Small intestine (tissue), 7 donors: ENCODE results near the gene ENOX1. TPM values are rescaled to one million over a fixed set of nuclear protein-coding genes. Genes with fewer than 3 reads are reported as not detected.

Source experiments
- DNase-seq, 2 donors: peaks; one replicate each; pipeline versions ENCODE4 v3.0.0 to v3.0.0-alpha.2; 2013
- FAIRE-seq: peaks from 2 replicates; lab custom pipeline; 2012; peaks lifted over from hg19 to GRCh38; lab: Jason Lieb, UNC
- H3K27ac ChIP-seq, 3 donors: one replicate each; pipeline ENCODE4 v1.5.1; 2013; ENCODE audit warnings: low read length in 2 of 3, mild to moderate bottlenecking in 2 of 3, control low read depth in 1 of 3, inconsistent platforms in 1 of 3, low read depth in 1 of 3, moderate library complexity in 1 of 3
- H3K27me3 ChIP-seq, 3 donors: one replicate each; pipeline ENCODE4 v1.6.1; 2013; ENCODE audit warnings: low read length in 3 of 3, inconsistent platforms in 1 of 3; ENCODE audit not compliant: control insufficient read depth in 3 of 3, insufficient read depth in 3 of 3
- H3K36me3 ChIP-seq, 3 donors: one replicate each; pipeline ENCODE4 v1.6.1; 2013; ENCODE audit warnings: low read length in 3 of 3, inconsistent platforms in 1 of 3, low read depth in 1 of 3, mild to moderate bottlenecking in 1 of 3, moderate library complexity in 1 of 3; ENCODE audit not compliant: control insufficient read depth in 3 of 3, insufficient read depth in 2 of 3
- H3K4me1 ChIP-seq, 3 donors: one replicate each; pipeline ENCODE4 v1.6.1; 2013; ENCODE audit warnings: low read length in 2 of 3, inconsistent platforms in 1 of 3, low read depth in 1 of 3, mild to moderate bottlenecking in 1 of 3, moderate library complexity in 1 of 3; ENCODE audit not compliant: control insufficient read depth in 3 of 3, insufficient read depth in 2 of 3
- H3K4me3 ChIP-seq, 3 donors: one replicate each; pipeline ENCODE4 v1.5.1; 2013; ENCODE audit warnings: low read length in 3 of 3, control low read depth in 1 of 3, inconsistent platforms in 1 of 3, low read depth in 1 of 3, mild to moderate bottlenecking in 1 of 3, moderate library complexity in 1 of 3
- H3K9me3 ChIP-seq, 2 donors: one replicate each; pipeline ENCODE4 v1.6.1; 2013; ENCODE audit warnings: low read depth in 1 of 2, low read length in 1 of 2; ENCODE audit not compliant: control insufficient read depth in 2 of 2, insufficient read depth in 1 of 2
- WGBS, 3 donors: extraction: QIAGEN DNeasy Blood & Tissue Kit; methylation state at CpG; one replicate each; pipeline ENCODE4 v1.1.7; 2013; 5-methylcytosine and 5-hydroxymethylcytosine counted together
- polyA plus RNA-seq, 4 donors: library from polyadenylated mRNA; stranded (reverse) in 3 of 4; unstranded in 1 of 4; fragments of 200-250 nt in 3 of 4; fragments of 120-200 nt in 1 of 4; gene quantifications; one replicate each; pipeline versions ENCODE4 v1.2.1 to v1.2.3, GENCODE V29; 2013
- donor health status: healthy with polysubstance abuse.
- donor health status: control.
- donor health status: control.
- donor health status: Bipolar disorder and iron deficiency.
- donor health status: healthy.

Gene ENOX1
- polyA plus RNA-seq, 4 donors, result 0.27 to 0.87 (median 0.72) TPM; not detected in 1

DNA sequence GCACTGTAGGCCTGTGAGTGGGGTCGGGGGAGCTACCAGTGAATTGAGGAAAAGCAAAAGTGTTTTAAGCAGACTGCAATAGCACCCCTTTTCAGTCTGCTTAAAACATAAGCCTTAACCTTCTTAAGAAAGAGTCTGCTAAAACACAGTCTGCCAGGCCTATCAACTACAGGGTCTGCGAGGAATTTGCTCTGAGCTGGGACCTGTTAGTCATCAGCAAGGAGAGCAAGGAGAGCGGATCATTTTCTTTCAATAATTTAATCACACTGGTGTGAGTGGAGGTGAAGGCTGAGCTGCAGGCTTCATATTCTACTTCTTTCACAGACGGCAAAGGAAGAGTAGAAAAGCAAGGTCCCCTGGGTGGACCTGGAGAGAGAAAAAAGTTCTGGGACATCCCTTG, 342.7 kb downstream of the ENOX1 start:
- no peak for FAIRE-seq
- WGBS, 3 donors, result 82 to 87% (median 85%) methylated on average over 4 of the region's 4 CpGs
- H3K4me3 ChIP-seq, result no peak overlapping the region

GRCh38 chr13:43441899-43442499, 344.8 kb downstream of the ENOX1 start:
- Histone ChIP-seq H3K9me3 (no peaks in the 10 kb centered on the region), H3K27ac (no peak overlapping the region), H3K4me1 (no peaks in the 10 kb centered on the region), H3K4me3 (no peak overlapping the region), H3K27me3 (peaks cover 0 to 4% (median 0%) of the 10 kb centered on the region in 3 donors), H3K36me3 (no peaks in the 10 kb centered on the region)
- FAIRE-seq (no peak), DNase-seq (no peak)
- 86 to 90% (median 88%) methylated on average over 8 of the region's 8 CpGs for WGBS, 3 donors

More for the DNA sequence above, 342.7 kb downstream of the ENOX1 start:
- no peak overlapping the region for H3K27ac ChIP-seq
- no peaks in the 10 kb centered on the region for H3K4me1 ChIP-seq
- no peak for DNase-seq
- H3K36me3 ChIP-seq, result no peaks in the 10 kb centered on the region
- H3K27me3 ChIP-seq, result peaks cover 0 to 4% (median 0%) of the 10 kb centered on the region in 3 donors
- no peaks in the 10 kb centered on the region for H3K9me3 ChIP-seq

- Histone ChIP-seq H3K4me1 (no peaks in the 10 kb centered on the region), H3K4me3 (no peak overlapping the region), H3K27ac (no peak overlapping the region), H3K36me3 (no peaks in the 10 kb centered on the region), H3K9me3 (no peaks in the 10 kb centered on the region), H3K27me3 (peaks cover 0 to 4% (median 0%) of the 10 kb centered on the region in 3 donors)
- FAIRE-seq, result no peak
- DNase-seq, result no peak
- WGBS, 3 donors, result 52 to 70% (median 65%) methylated on average over 6 of the region's 6 CpGs
Observed at GRCh38 chr13:43441464-43441863, 345.3 kb downstream of the ENOX1 start.

DNA sequence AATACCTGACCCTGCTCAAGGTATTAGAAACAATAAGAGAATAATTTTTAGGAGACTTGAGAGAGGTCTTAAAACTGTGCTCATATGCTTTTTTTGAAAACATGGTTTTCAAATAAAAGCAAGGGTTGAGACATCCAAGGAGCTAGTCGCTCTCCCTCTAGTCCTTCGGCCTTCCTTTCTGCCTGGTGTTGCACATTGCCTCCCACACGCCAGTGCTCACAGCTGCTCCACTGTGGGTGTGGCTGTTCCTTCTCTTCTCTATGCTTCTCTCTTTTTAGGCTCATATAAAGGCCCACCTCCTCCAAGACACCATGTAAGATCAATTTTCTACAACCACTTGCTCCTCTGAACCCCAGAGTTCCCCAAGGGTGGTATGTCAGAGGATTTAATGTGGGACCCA, 352.6 kb downstream of the ENOX1 start:
- H3K4me3 ChIP-seq, result no peak overlapping the region
- H3K27me3 ChIP-seq, result no peaks in the 10 kb centered on the region
- H3K27ac ChIP-seq, result no peak overlapping the region
- H3K4me1 ChIP-seq, result no peaks in the 10 kb centered on the region
- DNase-seq (no peak), FAIRE-seq (no peak)
- no peaks in the 10 kb centered on the region for H3K36me3 ChIP-seq
- 84 to 93% (median 88%) methylated on average over 3 of the region's 3 CpGs for WGBS, 3 donors
- H3K9me3 ChIP-seq, result no peaks in the 10 kb centered on the region

- DNase-seq (no peak), FAIRE-seq (no peak)
- H3K36me3 ChIP-seq, result no peaks in the 10 kb centered on the region
- H3K27ac ChIP-seq, result no peak overlapping the region
- H3K9me3 ChIP-seq, result no peaks in the 10 kb centered on the region
- 92 to 100% (median 97%) methylated on average over 1 of the region's 1 CpG for WGBS, 3 donors
- no peak overlapping the region for H3K4me3 ChIP-seq
- no peaks in the 10 kb centered on the region for H3K27me3 ChIP-seq
- no peaks in the 10 kb centered on the region for H3K4me1 ChIP-seq
Observed at GRCh38 chr13:43433691-43434141, 353.1 kb downstream of the ENOX1 start.

DNA sequence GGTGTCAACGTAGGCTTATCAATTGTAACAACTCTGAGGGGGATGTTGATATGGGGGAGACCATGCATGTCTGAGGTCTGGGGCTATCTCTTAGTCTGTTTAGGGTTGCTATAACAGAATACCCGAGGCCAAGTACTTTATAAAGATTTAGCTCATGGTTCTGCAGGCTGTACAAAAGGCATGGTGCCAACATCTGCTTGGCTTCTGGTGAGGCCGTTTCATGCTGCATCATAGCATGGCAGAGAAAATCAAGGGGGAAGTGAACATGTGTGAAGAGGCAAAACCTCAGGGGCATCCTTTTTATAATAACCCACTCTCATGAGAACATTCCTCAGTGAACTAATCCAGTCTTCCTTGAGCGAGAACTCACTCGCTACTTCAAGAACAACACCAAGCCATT, 353.8 kb downstream of the ENOX1 start:
- Histone ChIP-seq H3K4me3 (no peak overlapping the region), H3K4me1 (no peaks in the 10 kb centered on the region), H3K36me3 (no peaks in the 10 kb centered on the region), H3K9me3 (no peaks in the 10 kb centered on the region), H3K27ac (no peak overlapping the region), H3K27me3 (no peaks in the 10 kb centered on the region)
- 78 to 82% (median 80%) methylated on average over 5 of the region's 5 CpGs for WGBS, 3 donors
- DNase-seq (no peak), FAIRE-seq (no peak)

GRCh38 chr13:43431841-43432240, 354.9 kb downstream of the ENOX1 start:
- no peak for FAIRE-seq
- Histone ChIP-seq H3K4me3 (no peak overlapping the region), H3K9me3 (no peaks in the 10 kb centered on the region), H3K27ac (no peak overlapping the region), H3K36me3 (no peaks in the 10 kb centered on the region), H3K4me1 (no peaks in the 10 kb centered on the region), H3K27me3 (no peaks in the 10 kb centered on the region)
- no peak for DNase-seq
- WGBS, 3 donors, result 83 to 86% (median 84%) methylated on average over 8 of the region's 8 CpGs

DNA sequence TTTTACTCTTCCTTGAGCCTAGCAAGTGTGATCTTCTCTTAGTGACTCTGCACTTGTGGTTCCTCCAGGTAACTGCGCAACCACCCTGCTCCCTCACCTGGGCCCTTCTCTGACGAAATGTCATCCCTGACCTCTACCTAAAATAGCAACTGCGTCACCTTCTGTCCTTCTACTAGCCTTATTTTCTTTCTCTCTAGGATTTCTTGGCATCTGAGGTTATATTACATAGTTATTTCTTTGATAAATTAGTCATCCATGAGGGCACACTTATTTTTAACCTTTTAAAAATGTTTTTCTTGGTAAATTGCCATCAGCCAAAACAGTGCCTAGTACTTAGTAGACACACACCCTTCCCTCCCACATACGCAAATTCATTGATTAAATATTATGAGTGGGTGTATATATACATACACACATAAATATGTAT, 355.5 kb downstream of the ENOX1 start:
- H3K27me3 ChIP-seq, result no peaks in the 10 kb centered on the region
- H3K4me3 ChIP-seq, result no peak overlapping the region
- H3K9me3 ChIP-seq, result no peaks in the 10 kb centered on the region
- DNase-seq (no peak), FAIRE-seq (no peak)
- no peak overlapping the region for H3K27ac ChIP-seq
- 81 to 86% (median 85%) methylated on average over 4 of the region's 4 CpGs for WGBS, 3 donors
- H3K4me1 ChIP-seq, result no peaks in the 10 kb centered on the region
- H3K36me3 ChIP-seq, result no peaks in the 10 kb centered on the region
